ENCODE measurements around the gene HPS4.
"Not testable (repeated sequence)": the region's sequence is repeated elsewhere in the genome, so short reads cannot be mapped to it uniquely, and the experiment has no call there.

HPS4 gene

GRCh38 chr22:26414347-26414746 is 69.2 kb downstream of the HPS4 start:
- DNase-seq (ENCODE audit: low spot score), result no peak

- DNase-seq (ENCODE audit: low spot score), result no peak
These were observed 73.2 kb downstream of the HPS4 start for GRCh38 chr22:26410386-26410785.

DNA sequence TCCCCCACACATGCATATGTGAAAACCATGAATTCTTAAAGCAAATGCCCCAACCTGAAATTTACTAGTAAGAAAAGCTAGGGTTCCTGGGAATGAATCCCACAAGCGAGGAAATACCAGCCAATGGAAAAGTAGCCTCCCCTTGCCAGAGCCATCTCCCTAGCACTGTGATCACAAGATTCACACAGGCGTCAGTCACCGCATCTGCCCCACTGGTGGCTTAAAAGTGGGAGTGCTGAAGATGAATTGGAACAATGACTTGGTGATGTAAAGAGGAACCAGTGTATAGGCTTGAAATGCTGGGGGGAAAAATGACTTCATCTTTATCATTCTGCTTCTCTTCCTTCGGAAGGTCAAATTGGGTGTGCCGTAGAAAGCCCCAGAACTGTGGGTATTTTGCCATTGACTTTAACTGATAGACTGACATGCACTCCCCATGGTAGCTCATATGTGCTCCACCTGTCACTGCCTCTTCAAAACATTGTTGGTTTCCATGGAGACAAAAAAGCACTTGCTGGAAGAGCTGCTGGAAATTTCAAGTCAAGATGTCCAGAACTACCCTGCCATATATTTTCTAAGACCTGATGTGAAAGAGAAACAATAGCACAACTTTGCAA is 73.8 kb downstream of the HPS4 start:
- no peak for DNase-seq (ENCODE audit: low spot score)

DNA sequence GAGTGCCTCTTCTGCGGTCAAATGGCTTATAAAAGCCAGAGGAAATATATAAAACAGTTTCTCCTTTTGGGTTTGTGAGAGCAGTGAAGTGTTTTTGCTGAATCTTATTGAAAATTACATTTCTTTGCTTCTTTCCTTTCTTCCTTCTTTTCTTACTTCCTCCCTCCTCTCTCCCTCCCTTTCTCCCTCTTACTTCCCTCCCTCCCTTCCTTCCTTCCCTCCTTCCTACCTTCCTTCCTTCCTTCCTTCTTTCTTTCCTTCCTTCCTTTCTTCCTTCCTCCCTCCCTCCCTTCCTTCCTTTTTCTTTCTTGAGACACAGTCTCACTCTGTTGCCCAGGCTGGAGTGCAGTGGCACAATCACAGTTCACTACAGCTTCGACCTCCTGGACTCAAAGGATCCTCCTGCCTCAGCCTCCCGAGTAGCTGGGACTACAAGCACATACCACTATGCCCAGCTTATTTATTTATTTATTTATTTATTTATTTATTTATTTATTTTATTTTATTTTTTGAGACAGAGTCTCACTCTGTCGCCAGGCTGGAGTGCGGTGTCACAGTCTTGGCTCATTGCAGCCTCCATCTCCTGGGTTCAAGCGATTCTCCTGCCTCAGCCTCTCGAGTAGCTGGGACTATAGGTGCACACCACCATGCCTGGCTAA is 74.9 kb downstream of the HPS4 start:
- DNase-seq (ENCODE audit: low spot score), result not testable (repeated sequence)

GRCh38 chr22:26406118-26406517 is 77.5 kb downstream of the HPS4 start:
- no peak for DNase-seq (ENCODE audit: low spot score)

DNA sequence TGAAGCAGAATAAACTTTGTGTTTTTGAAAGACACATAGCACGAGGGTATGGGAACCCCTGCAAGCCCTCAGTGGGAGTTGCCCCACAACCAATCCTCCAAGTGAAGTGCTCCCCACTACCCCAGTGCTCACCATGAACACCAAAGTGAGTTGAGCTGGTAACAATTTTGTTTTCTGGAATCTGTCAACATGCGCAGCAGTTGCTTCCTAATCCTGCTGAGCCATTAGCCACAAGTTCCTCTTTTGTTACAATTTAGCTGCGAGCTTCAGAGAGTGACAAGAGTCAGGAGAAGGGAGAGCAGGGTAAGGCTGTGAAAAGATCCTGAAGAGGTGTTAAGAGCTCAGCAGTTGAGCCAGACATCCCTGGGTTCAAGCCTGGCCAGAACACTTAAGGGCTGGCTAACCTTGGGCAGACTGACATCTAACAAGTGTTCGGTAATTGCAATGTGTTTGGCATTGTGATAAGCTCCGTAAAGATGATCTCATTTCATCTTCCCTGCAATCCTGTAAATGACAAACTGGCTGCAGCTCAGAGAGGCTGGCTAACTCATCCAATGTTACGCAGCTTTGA is 78.6 kb downstream of the HPS4 start:
- DNase-seq (ENCODE audit: low spot score), result no peak

GRCh38 chr22:26401726-26402125 is 81.9 kb downstream of the HPS4 start:
- peak; percentile 55 for DNase-seq (ENCODE audit: low spot score)
